HG02870 (cell line): ENCODE results near the gene OR2F1.
"Not testable (repeated sequence)": the region's sequence is repeated elsewhere in the genome, so short reads cannot be mapped to it uniquely, and the experiment has no call there.

Experiments used
- ATAC-seq: cut with Tn5 transposase; IDR thresholded peaks from one replicate; pipeline ENCODE4 v1.9.1; 2021; ENCODE audit warnings: mild to moderate bottlenecking, moderate library complexity; ENCODE audit not compliant: unreplicated experiment

OR2F1 gene

DNA sequence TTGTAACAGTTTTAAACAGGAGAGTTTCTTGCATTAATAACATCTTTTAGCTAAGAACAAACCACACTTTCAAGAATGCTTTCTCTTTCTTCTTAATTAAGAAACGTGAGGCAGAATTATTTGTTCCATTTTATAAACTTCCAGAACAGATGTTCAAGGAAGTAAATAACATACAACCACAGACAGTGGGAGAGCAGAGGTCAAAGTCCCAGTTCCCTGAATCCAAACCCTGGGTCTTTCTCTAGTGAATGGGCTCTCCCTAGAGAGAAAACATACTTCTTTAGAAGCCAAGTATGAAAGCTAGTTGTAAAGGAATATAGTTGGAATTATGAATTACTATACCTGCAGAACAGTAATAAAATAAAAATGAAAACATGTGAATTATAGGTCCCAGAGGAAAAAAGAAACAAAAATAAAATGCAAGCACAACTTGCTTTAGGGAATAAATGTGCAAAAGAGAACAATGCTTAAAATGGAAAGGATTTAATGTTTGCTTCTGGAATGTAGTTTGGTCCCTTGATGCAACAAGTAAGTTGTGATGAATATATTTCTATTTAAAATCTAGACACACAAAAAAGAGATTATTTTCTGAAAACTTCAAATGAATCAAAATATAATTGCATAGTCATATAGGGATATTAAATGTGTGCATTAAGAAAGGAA is 51.5 kb downstream of the OR2F1 start:
- no peak for ATAC-seq

DNA sequence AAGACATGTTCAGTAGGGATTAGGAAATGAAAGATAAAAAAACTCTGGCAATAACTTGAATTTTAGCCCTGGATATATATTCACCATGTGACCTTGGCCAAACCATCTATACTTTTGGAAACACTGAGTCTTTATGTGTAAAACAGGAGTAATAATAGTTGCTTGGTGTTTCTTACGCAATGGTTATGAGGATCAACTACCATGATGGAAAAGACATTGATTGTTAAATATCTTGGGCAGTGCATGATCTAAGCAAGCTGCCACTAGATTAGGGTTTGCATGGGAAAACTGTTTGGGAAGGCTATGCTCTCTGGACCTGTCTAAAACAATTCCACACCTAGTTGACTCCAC is 52.0 kb downstream of the OR2F1 start:
- no peak for ATAC-seq

DNA sequence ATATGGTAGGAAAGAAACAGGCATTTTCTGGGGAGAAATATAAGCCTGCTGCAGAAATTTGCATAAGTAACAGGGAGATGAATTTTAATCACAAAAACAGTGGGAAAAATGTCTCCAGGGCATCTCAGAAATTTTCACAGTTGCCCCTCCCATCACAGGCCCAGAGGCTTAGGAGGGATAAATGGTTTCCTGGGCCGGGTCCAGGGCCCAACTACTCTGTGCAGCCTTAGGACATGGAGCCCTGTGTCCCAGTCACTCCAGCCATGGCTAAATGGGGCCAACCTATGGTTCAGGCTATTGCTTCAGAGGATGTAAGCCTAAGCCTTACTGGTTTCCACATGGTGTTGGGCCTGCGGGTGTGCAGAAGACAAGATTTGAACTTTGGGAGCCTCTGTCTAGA is 54.7 kb downstream of the OR2F1 start:
- no peak for ATAC-seq

DNA sequence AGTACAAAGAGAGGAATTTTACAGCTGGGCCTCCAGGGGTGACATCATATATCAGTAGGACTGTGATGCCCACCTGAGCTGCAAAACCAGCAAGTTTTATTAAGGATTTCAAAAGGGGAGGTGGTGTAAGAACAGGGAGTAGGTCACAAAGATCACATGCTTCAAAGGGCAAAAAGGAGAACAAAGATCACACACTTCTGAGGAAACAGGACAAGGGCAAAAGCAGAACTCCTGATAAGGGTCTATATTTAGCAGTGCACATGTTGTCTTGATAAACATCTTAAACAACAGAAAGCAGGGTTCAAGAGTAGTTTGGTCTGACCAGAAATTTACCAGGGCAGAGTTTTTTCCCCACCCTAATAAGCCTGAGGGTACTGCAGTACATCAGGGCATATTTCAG is 55.4 kb downstream of the OR2F1 start:
- ATAC-seq: not testable (repeated sequence)

DNA sequence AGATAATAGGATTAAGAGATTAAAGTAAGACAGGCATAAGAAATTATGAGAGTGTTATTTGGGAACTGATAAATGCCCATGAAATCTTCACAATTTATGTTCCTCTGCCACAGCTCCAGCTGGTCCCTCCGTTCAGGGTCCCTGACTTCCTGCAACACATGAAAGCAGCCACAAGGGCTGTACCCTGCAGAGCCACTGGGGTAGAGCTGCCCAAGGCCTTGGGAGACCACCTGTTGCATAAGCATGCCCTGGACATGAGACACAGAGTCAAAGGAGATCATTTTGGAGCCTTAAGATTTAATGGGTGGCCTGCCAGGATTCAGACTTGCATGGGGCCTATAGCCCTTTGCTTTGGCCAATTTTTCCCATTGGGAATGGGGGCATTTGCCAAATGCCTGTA is 56.2 kb downstream of the OR2F1 start:
- ATAC-seq: not testable (repeated sequence)

DNA sequence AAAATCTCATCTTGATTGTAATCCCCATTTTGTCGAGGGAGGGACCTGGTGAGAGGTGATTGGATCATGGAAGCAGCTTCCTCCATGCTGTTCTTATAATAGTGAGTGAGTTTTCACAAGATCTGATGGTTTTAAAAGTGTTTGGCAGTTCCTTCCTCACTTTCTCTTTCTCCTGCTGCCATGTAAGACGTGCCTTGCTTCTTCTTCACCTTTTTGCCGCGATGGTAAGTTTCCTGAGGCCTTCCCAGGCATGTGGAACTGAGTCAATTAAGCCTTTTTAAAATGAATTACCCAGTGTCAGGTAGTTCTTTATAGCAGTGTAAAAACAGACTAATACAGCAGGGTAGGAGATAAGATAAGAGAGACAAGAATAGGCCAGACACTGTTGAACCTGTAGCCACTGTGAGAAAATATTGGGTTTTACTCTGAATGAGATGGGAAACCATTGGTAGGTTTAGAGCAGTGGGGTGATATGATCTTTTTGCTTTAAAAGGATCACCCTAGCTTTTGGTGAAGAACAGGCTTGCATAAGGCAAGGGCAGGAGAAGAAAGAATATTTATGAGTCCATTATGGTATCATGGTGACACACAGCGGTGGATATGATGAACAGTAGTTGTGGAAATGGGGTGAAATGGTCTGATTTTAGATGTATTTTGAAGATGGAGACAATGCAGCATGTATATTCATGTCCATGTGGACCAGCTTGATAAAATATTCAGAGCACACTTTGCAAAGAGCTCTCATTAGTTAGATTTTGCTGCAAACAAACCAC is 57.0 kb downstream of the OR2F1 start:
- ATAC-seq: no peak
